Ovary (tissue), 3 donors: Measurements from ENCODE around the gene TGM1.

Experiments
- CTCF ChIP-seq, 3 donors: fragments of 450-650 bp in 2 of 3; fragments of 200-600 bp in 1 of 3; IDR thresholded peaks; one replicate each; pipeline versions ENCODE4 v1.5.1 to v1.8.0; 2016 to 2022; ENCODE audit warnings: antibody characterized with exemption in 3 of 3, mild to moderate bottlenecking in 1 of 3
- EP300 ChIP-seq: sonication (generic); formaldehyde crosslinking; IDR thresholded peaks from one replicate; pipeline ENCODE4 v1.6.1; 2017; ENCODE audit warnings: antibody characterized with exemption
- donor health status: DM: no; HTN: no; CAD: no.

- TF ChIP-seq CTCF (IDR thresholded peaks at IDR 0.05) (no peak), EP300 (no peak)
These were observed 14.1 kb upstream of the TGM1 start for GRCh38 chr14:24277071-24277470.
